PFSK-1 (cell line): ENCODE measurements around the gene KCNH8.

Source experiments
- FOXP2 ChIP-seq: optimal IDR thresholded peaks from 2 replicates; pipeline ENCODE3; 2011; ENCODE audit warnings: borderline replicate concordance, control low read depth, inconsistent platforms; ENCODE audit not compliant: insufficient read depth; ENCODE audit errors: extremely low read length, extremely low read depth
- POLR2AphosphoS5 ChIP-seq: IDR thresholded peaks from 2 replicates; pipeline ENCODE4 v1.6.1; 2012; ENCODE audit warnings: low read depth, mild to moderate bottlenecking, control low read depth, low read length, moderate library complexity
- REST ChIP-seq, 2 experiments: IDR thresholded peaks; 2 replicates each; pipeline versions ENCODE4 v1.6.1 to v1.8.0; 2011 to 2012; ENCODE audit warnings: low read depth in 2 of 2, low read length in 2 of 2, control low read depth in 1 of 2, inconsistent platforms in 1 of 2, mild to moderate bottlenecking in 1 of 2, moderate library complexity in 1 of 2; ENCODE audit not compliant: insufficient read depth in 1 of 2
- SIN3A ChIP-seq: IDR thresholded peaks from 2 replicates; pipeline ENCODE4 v1.6.1; 2012; ENCODE audit warnings: mild to moderate bottlenecking, low read length, moderate library complexity, borderline replicate concordance; ENCODE audit not compliant: insufficient read depth
- TAF1 ChIP-seq: IDR thresholded peaks from 2 replicates; pipeline ENCODE4 v1.6.1; 2012; ENCODE audit warnings: low read length, control low read depth, borderline replicate concordance; ENCODE audit not compliant: insufficient read depth

Gene KCNH8

GRCh38 chr3:19531426-19531825 lies 383.1 kb downstream of the KCNH8 start:
- TF ChIP-seq FOXP2 (no peak), POLR2AphosphoS5 (no peak), TAF1 (no peak), SIN3A (no peak), REST (IDR thresholded peaks at IDR 0.05; ENCODE audit: insufficient read depth in 1 of 2, low read depth in 2 of 2, low read length in 2 of 2) (no peak)

GRCh38 chr3:19539518-19540392 lies 391.4 kb downstream of the KCNH8 start:
- TF ChIP-seq POLR2AphosphoS5 (no peak), REST (IDR thresholded peaks at IDR 0.05; ENCODE audit: insufficient read depth in 1 of 2, low read depth in 2 of 2, low read length in 2 of 2) (no peak), FOXP2 (no peak)

- TF ChIP-seq REST (IDR thresholded peaks at IDR 0.05; ENCODE audit: insufficient read depth in 1 of 2, low read depth in 2 of 2, low read length in 2 of 2) (no peak), FOXP2 (no peak), POLR2AphosphoS5 (no peak), SIN3A (no peak), TAF1 (no peak)
These were observed 392.2 kb downstream of the KCNH8 start for GRCh38 chr3:19540464-19540863.

GRCh38 chr3:19541284-19541683 lies 393.0 kb downstream of the KCNH8 start:
- no peak for TF ChIP-seq FOXP2

- TF ChIP-seq POLR2AphosphoS5 (no peak), SIN3A (no peak), FOXP2 (no peak)
These were observed 395.0 kb downstream of the KCNH8 start for GRCh38 chr3:19543212-19543841.

GRCh38 chr3:19547665-19548464 lies 399.6 kb downstream of the KCNH8 start:
- TF ChIP-seq SIN3A (no peak), REST (IDR thresholded peaks at IDR 0.05; ENCODE audit: insufficient read depth in 1 of 2, low read depth in 2 of 2, low read length in 2 of 2) (no peak), POLR2AphosphoS5 (no peak), FOXP2 (no peak), TAF1 (no peak)
